Smooth muscle cell (in vitro differentiated cells): ENCODE data around the gene PRRT4. TPM values are rescaled to one million over a fixed set of nuclear protein-coding genes. Genes with fewer than 3 reads are reported as not detected.
A peak's percentile ranks its signal among the peaks of the same experiment; 100 is the strongest.

Experiments used
- DNase-seq: peaks from one replicate; lab custom pipeline; 2025; ENCODE audit not compliant: unreplicated experiment; lab: John Stamatoyannopoulos, UW
- H2AFZ ChIP-seq: fragments of 200-600 bp; sonication (generic); 2 replicates; pipeline ENCODE4 v1.6.0; 2016; ENCODE audit warnings: antibody characterized with exemption, low read depth, mild to moderate bottlenecking
- H3F3A ChIP-seq: fragments of 200-600 bp; sonication (generic); 2 replicates; pipeline ENCODE4 v1.6.0; 2017; ENCODE audit warnings: antibody characterized with exemption, low read depth
- H3K27ac ChIP-seq: fragments of 200-600 bp; sonication (generic); 2 replicates; pipeline ENCODE4 v1.5.1; 2016; ENCODE audit warnings: low read depth, mild to moderate bottlenecking
- H3K27me3 ChIP-seq: fragments of 200-600 bp; sonication (generic); 2 replicates; pipeline ENCODE4 v1.6.1; 2016; ENCODE audit warnings: low read depth, mild to moderate bottlenecking
- H3K36me3 ChIP-seq: fragments of 200-600 bp; sonication (generic); 2 replicates; pipeline ENCODE4 v1.5.1; 2016; ENCODE audit warnings: low read depth
- H3K4me1 ChIP-seq: fragments of 200-600 bp; sonication (generic); 2 replicates; pipeline ENCODE4 v1.5.1; 2016; ENCODE audit warnings: low read depth
- H3K4me2 ChIP-seq: fragments of 200-600 bp; sonication (generic); 2 replicates; pipeline ENCODE4 v1.6.0; 2016; ENCODE audit warnings: mild to moderate bottlenecking
- H3K4me3 ChIP-seq: fragments of 200-600 bp; sonication (generic); 2 replicates; pipeline ENCODE4 v1.5.1; 2016; ENCODE audit warnings: mild to moderate bottlenecking
- H3K79me2 ChIP-seq: fragments of 200-600 bp; sonication (generic); 2 replicates; pipeline ENCODE4 v1.6.0; 2016; ENCODE audit warnings: low read depth, mild to moderate bottlenecking
- H3K9ac ChIP-seq: fragments of 200-600 bp; sonication (generic); 2 replicates; pipeline ENCODE4 v1.6.0; 2016; ENCODE audit warnings: low read depth
- H3K9me3 ChIP-seq: fragments of 200-600 bp; sonication (generic); replicated peaks from 2 replicates; pipeline ENCODE4 v1.5.1; 2016; ENCODE audit warnings: low read depth
- H4K20me1 ChIP-seq: fragments of 200-600 bp; sonication (generic); 2 replicates; pipeline ENCODE4 v1.6.0; 2016; ENCODE audit warnings: low read depth
- WGBS: methylation state at CpG from one replicate; pipeline ENCODE4 v1.1.7; 2016; ENCODE audit warnings: low lambda C conversion rate; 5-methylcytosine and 5-hydroxymethylcytosine counted together
- polyA plus RNA-seq: library from polyadenylated mRNA; unstranded; fragments of >200 nt; fragmentation: Nextera tagmentation; extraction: Ambion mirVana; gene quantifications from 2 replicates; pipeline ENCODE4 v1.2.1, GENCODE V29; 2016
- total RNA-seq: library from RNA; depleted of rRNA; stranded (reverse); fragments of >200 nt; gene quantifications from 2 replicates; pipeline ENCODE4 v1.2.3, GENCODE V29; 2014
- TF ChIP-seq, protein P1 (sequence below): fragments of 200-600 bp; sonication (generic); IDR thresholded peaks from 2 replicates; pipeline ENCODE4 v1.5.1; 2017; ENCODE audit warnings: borderline replicate concordance, mild to moderate bottlenecking, antibody characterized with exemption; ENCODE audit not compliant: insufficient read depth, poor library complexity, severe bottlenecking

PRRT4 gene
- total and polyA plus RNA-seq, 2 experiments from 2014 or later = 0.09 to 0.83 TPM

GRCh38 chr7:128360359-128360678, 1.2 kb downstream of the PRRT4 start:
- H3K9ac ChIP-seq = no peak overlapping the region
- peak overlapping the region; percentile 98 for H3K4me2 ChIP-seq
- no peaks in the 10 kb centered on the region for H4K20me1 ChIP-seq
- no peaks in the 10 kb centered on the region for H3K79me2 ChIP-seq
- H3K4me1 ChIP-seq = peaks cover 10% of the 10 kb centered on the region
- H3K27ac ChIP-seq = no peak overlapping the region
- peaks cover 6% of the 10 kb centered on the region for H3F3A ChIP-seq
- peaks cover 35% of the 10 kb centered on the region for H3K27me3 ChIP-seq
- DNase-seq = no peak
- TF ChIP-seq, protein P1, sequence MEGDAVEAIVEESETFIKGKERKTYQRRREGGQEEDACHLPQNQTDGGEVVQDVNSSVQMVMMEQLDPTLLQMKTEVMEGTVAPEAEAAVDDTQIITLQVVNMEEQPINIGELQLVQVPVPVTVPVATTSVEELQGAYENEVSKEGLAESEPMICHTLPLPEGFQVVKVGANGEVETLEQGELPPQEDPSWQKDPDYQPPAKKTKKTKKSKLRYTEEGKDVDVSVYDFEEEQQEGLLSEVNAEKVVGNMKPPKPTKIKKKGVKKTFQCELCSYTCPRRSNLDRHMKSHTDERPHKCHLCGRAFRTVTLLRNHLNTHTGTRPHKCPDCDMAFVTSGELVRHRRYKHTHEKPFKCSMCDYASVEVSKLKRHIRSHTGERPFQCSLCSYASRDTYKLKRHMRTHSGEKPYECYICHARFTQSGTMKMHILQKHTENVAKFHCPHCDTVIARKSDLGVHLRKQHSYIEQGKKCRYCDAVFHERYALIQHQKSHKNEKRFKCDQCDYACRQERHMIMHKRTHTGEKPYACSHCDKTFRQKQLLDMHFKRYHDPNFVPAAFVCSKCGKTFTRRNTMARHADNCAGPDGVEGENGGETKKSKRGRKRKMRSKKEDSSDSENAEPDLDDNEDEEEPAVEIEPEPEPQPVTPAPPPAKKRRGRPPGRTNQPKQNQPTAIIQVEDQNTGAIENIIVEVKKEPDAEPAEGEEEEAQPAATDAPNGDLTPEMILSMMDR = no peak
- no peaks in the 10 kb centered on the region for H3K9me3 ChIP-seq
- WGBS = 25% methylated on average over 9 of the region's 9 CpGs
- no peaks in the 10 kb centered on the region for H3K36me3 ChIP-seq
- H3K4me3 ChIP-seq = peak overlapping the region; percentile 60
- no peak overlapping the region for H2AFZ ChIP-seq

- Histone ChIP-seq H3K4me1 (peaks cover 10% of the 10 kb centered on the region), H3K9ac (no peak overlapping the region), H3K9me3 (no peaks in the 10 kb centered on the region), H4K20me1 (no peaks in the 10 kb centered on the region), H3F3A (peaks cover 6% of the 10 kb centered on the region), H2AFZ (no peak overlapping the region), H3K27me3 (peaks cover 31% of the 10 kb centered on the region), H3K4me3 (no peak overlapping the region), H3K4me2 (no peak overlapping the region), H3K27ac (no peak overlapping the region), H3K79me2 (no peaks in the 10 kb centered on the region), H3K36me3 (no peaks in the 10 kb centered on the region)
- WGBS = 79% methylated on average over 4 of the region's 4 CpGs
- no peak for DNase-seq
- TF ChIP-seq, protein P1 = no peak
Measured at GRCh38 chr7:128359939-128360338, 1.6 kb downstream of the PRRT4 start.

- Histone ChIP-seq H3K9ac (no peak overlapping the region), H2AFZ (no peak overlapping the region), H3K27me3 (peaks cover 25% of the 10 kb centered on the region), H3K27ac (no peak overlapping the region), H3K36me3 (no peaks in the 10 kb centered on the region), H3K4me2 (no peak overlapping the region), H3K4me3 (no peak overlapping the region), H3K4me1 (peaks cover 10% of the 10 kb centered on the region), H3F3A (peaks cover 6% of the 10 kb centered on the region), H3K79me2 (no peaks in the 10 kb centered on the region), H3K9me3 (no peaks in the 10 kb centered on the region), H4K20me1 (no peaks in the 10 kb centered on the region)
- DNase-seq = no peak
- TF ChIP-seq, protein P1 = no peak
- 97% methylated on average over 12 of the region's 12 CpGs for WGBS
Measured at GRCh38 chr7:128359336-128359735, 2.2 kb downstream of the PRRT4 start.

- Histone ChIP-seq H3F3A (peaks cover 6% of the 10 kb centered on the region), H3K4me1 (peaks cover 10% of the 10 kb centered on the region), H3K9ac (no peak overlapping the region), H3K27ac (no peak overlapping the region), H2AFZ (no peak overlapping the region), H4K20me1 (no peaks in the 10 kb centered on the region), H3K4me2 (no peak overlapping the region), H3K36me3 (no peaks in the 10 kb centered on the region), H3K4me3 (no peak overlapping the region), H3K9me3 (no peaks in the 10 kb centered on the region), H3K79me2 (no peaks in the 10 kb centered on the region), H3K27me3 (peaks cover 23% of the 10 kb centered on the region)
- WGBS = 81% methylated on average over 1 of the region's 1 CpG
- no peak for DNase-seq
- TF ChIP-seq, protein P1 = no peak
Measured at GRCh38 chr7:128358233-128358632, 3.3 kb downstream of the PRRT4 start.
